Left renal cortex interstitium (tissue), 4 donors: ENCODE data around the gene FRMD8. TPM values are rescaled to one million over a fixed set of nuclear protein-coding genes. Genes with fewer than 3 reads are reported as not detected.
"Not testable (repeated sequence)": the region's sequence is repeated elsewhere in the genome, so short reads cannot be mapped to it uniquely, and the experiment has no call there.

Experiments used
- DNase-seq, 4 donors: peaks; one replicate each; pipeline ENCODE4 v3.0.0-alpha.2; 2013; ENCODE audit warnings: low read depth in 4 of 4, low spot score in 2 of 4, missing footprints in 1 of 4
- polyA plus RNA-seq, 4 donors: library from polyadenylated mRNA; unstranded; fragments of 120-200 nt; gene quantifications; one replicate each; pipeline ENCODE4 v1.2.1, GENCODE V29; 2013; ENCODE audit not compliant: insufficient read length in 4 of 4

FRMD8 gene
- polyA plus RNA-seq, 4 donors = 14.5 to 24.4 (median 22.2) TPM

- no peak for DNase-seq
These were observed 62.1 kb downstream of the FRMD8 start for GRCh38 chr11:65448418-65449105.

GRCh38 chr11:65451301-65451700 lies 64.9 kb downstream of the FRMD8 start:
- not testable (repeated sequence) for DNase-seq

- not testable (repeated sequence) for DNase-seq
These were observed 65.8 kb downstream of the FRMD8 start for GRCh38 chr11:65452259-65452658.

- DNase-seq = no peak
These were observed 66.5 kb downstream of the FRMD8 start for GRCh38 chr11:65452806-65453490.

- no peak for DNase-seq
These were observed 67.9 kb downstream of the FRMD8 start for GRCh38 chr11:65454311-65454695.

GRCh38 chr11:65454696-65455456 lies 68.4 kb downstream of the FRMD8 start:
- DNase-seq = peak in 3 of 4 donors; percentile 77 to 86 (median 83)

GRCh38 chr11:65456418-65456817 lies 70.0 kb downstream of the FRMD8 start:
- DNase-seq = no peak

- no peak for DNase-seq
These were observed 73.1 kb downstream of the FRMD8 start for GRCh38 chr11:65459552-65459951.

Other genes starting within 250 kb of the FRMD8 start
- gene SPDYC, start 216.4 kb upstream of the FRMD8 start, polyA plus RNA-seq = under 1 TPM in 1 of 4 donors, not detected in 3; 0.16 TPM
- 100 to 1,000 TPM in 2 of 4 donors, 10 to 100 TPM in 2; 83.3 to 121 (median 99.2) TPM for gene CAPN1, start 204.7 kb upstream of the FRMD8 start, polyA plus RNA-seq
- gene POLA2, start 124.7 kb upstream of the FRMD8 start, polyA plus RNA-seq = 10 to 100 TPM; 22.0 to 34.0 (median 30.9) TPM
- 10 to 100 TPM in 2 of 4 donors, 1 to 10 TPM in 2; 7.9 to 16.4 (median 11.6) TPM for gene CDC42EP2, start 71.8 kb upstream of the FRMD8 start, polyA plus RNA-seq
- 100 to 1,000 TPM in 1 of 4 donors, 10 to 100 TPM in 3; 80.5 to 105 (median 90.8) TPM for gene DPF2, start 52.8 kb upstream of the FRMD8 start, polyA plus RNA-seq
- gene TIGD3, start 31.9 kb upstream of the FRMD8 start, polyA plus RNA-seq = under 1 TPM; 0.55 to 0.90 (median 0.86) TPM
- gene SLC25A45, start 4.0 kb upstream of the FRMD8 start, polyA plus RNA-seq = 10 to 100 TPM in 1 of 4 donors, 1 to 10 TPM in 3; 4.0 to 10.5 (median 7.1) TPM
- gene NEAT1, start 36.2 kb downstream of the FRMD8 start, polyA plus RNA-seq = 100 to 1,000 TPM in 3 of 4 donors, 10 to 100 TPM in 1; 71.3 to 336 (median 211) TPM
- 1,000 to 10,000 TPM in 2 of 4 donors, 100 to 1,000 TPM in 2; 299 to 1,150 (median 876) TPM for gene MALAT1, start 112.4 kb downstream of the FRMD8 start, polyA plus RNA-seq
- 10 to 100 TPM; 63.1 to 86.0 (median 75.2) TPM for gene SCYL1, start 138.4 kb downstream of the FRMD8 start, polyA plus RNA-seq
- gene LTBP3, start 171.7 kb downstream of the FRMD8 start, polyA plus RNA-seq = 100 to 1,000 TPM in 3 of 4 donors, 10 to 100 TPM in 1; 93.0 to 182 (median 140) TPM
- gene ZNRD2, start 183.8 kb downstream of the FRMD8 start, polyA plus RNA-seq = 10 to 100 TPM; 45.3 to 69.4 (median 59.0) TPM
- 10 to 100 TPM; 20.1 to 41.3 (median 29.2) TPM for gene FAM89B, start 185.9 kb downstream of the FRMD8 start, polyA plus RNA-seq
- gene EHBP1L1, start 189.4 kb downstream of the FRMD8 start, polyA plus RNA-seq = 10 to 100 TPM in 3 of 4 donors, 1 to 10 TPM in 1; 9.4 to 23.3 (median 16.2) TPM
- under 1 TPM in 3 of 4 donors, not detected in 1; 0.14 to 0.34 (median 0.21) TPM for gene KCNK7, start 209.2 kb downstream of the FRMD8 start, polyA plus RNA-seq
- 10 to 100 TPM; 35.2 to 54.0 (median 45.5) TPM for gene MAP3K11, start 227.6 kb downstream of the FRMD8 start, polyA plus RNA-seq
- 10 to 100 TPM; 22.4 to 43.0 (median 34.9) TPM for gene PCNX3, start 229.1 kb downstream of the FRMD8 start, polyA plus RNA-seq